ENCODE results near the gene NCK1.

- TF ChIP-seq, protein P1, sequence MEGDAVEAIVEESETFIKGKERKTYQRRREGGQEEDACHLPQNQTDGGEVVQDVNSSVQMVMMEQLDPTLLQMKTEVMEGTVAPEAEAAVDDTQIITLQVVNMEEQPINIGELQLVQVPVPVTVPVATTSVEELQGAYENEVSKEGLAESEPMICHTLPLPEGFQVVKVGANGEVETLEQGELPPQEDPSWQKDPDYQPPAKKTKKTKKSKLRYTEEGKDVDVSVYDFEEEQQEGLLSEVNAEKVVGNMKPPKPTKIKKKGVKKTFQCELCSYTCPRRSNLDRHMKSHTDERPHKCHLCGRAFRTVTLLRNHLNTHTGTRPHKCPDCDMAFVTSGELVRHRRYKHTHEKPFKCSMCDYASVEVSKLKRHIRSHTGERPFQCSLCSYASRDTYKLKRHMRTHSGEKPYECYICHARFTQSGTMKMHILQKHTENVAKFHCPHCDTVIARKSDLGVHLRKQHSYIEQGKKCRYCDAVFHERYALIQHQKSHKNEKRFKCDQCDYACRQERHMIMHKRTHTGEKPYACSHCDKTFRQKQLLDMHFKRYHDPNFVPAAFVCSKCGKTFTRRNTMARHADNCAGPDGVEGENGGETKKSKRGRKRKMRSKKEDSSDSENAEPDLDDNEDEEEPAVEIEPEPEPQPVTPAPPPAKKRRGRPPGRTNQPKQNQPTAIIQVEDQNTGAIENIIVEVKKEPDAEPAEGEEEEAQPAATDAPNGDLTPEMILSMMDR (IDR thresholded peaks at IDR 0.05; ENCODE audit: low read depth, low read length, poor library complexity, severe bottlenecking): no peak
- TF ChIP-seq EZH2phosphoT487 (IDR thresholded peaks at IDR 0.05; ENCODE audit: borderline replicate concordance, low read length): no peak
Observed at GRCh38 chr3:136960838-136961836, 99.1 kb downstream of the NCK1 start.
